Motor neuron (in vitro differentiated cells): ENCODE results near the gene EXOC2. TPM values are rescaled to one million over a fixed set of nuclear protein-coding genes. Genes with fewer than 3 reads are reported as not detected.

Experiments
- total RNA-seq, 8 experiments: library from RNA; unstranded; fragments of 300-600 nt; gene quantifications; 2 replicates each; pipeline versions ENCODE4 v1.2.3 to v1.2.4, GENCODE V29; 2022

Gene EXOC2
- total RNA-seq, 8 experiments from 2014 or later = 18.0 to 40.8 (median 20.9) TPM

Other genes with a start within 250 kb of the EXOC2 start
- 1 to 10 TPM in 3 of 8 experiments, under 1 TPM in 5; 0.31 to 3.9 (median 0.80) TPM for gene HUS1B, start 36.0 kb downstream of the EXOC2 start, total RNA-seq